ENCODE results near the gene TCEA3. TPM values are rescaled to one million over a fixed set of nuclear protein-coding genes. Genes with fewer than 3 reads are reported as not detected.

The TCEA3 gene
- total RNA-seq, 4 donors from 2014 or later = 26.8 to 50.4 (median 48.0) TPM

DNA sequence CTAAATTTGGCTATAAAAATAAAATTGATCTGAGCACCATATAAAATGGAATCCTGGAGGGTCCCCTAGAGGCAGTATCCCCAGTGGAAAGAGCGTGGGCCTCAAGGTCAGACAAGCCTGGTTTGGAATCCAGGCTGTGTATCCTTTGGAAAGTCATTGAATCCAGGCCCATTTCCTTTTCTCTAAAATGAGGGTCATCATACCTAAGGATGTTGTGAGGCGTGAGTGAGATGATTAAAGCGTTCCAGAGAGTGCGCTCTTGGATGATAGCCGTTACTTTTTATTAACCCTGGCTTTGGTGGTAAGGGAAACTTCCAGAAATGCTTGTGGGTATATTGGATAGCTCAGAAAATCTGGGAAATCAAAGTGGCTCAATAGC, 54.2 kb downstream of the TCEA3 start:
- DNase-seq = no peak
- Histone ChIP-seq H3K4me3 (replicated peaks in 1 of 3) (peak overlapping the region in 1 of 3 donors; percentile 53), H3K4me1 (peaks cover 67 to 74% of the 10 kb centered on the region in 2 donors), H3K9me3 (no peaks in the 10 kb centered on the region), H3K36me3 (peaks cover 2 to 3% of the 10 kb centered on the region in 2 donors), H3K27ac (peak overlapping the region; percentile 98 to 100 (median 99)), H3K27me3 (no peaks in the 10 kb centered on the region)
- intact Hi-C loops (cut with DNase I) = no loop called here
- no peak for TF ChIP-seq CTCF (IDR thresholded peaks at IDR 0.05)
- no peak for TF ChIP-seq POLR2A (IDR thresholded peaks at IDR 0.05)
- 33 to 35% methylated on average over 5 of the region's 5 CpGs for WGBS, 2 donors

- peaks cover 66% of the 10 kb centered on the region in 2 donors for H3K4me1 ChIP-seq
- no peaks in the 10 kb centered on the region for H3K27me3 ChIP-seq
- H3K27ac ChIP-seq = peak within 1 kb of the TSS; percentile 98 to 100 (median 99)
- peaks cover 8 to 11% of the 10 kb centered on the region in 2 donors for H3K36me3 ChIP-seq
- WGBS, 2 donors = 0 to 2% methylated on average over 24 to 29 of the region's 29 CpGs
- no peaks in the 10 kb centered on the region for H3K9me3 ChIP-seq
- peak; percentile 85 to 86 for DNase-seq
- intact Hi-C loops (cut with DNase I) = no loop called here
- H3K4me3 ChIP-seq (replicated peaks in 1 of 3) = peak within 1 kb of the TSS; percentile 42 to 86 (median 53)
- TF ChIP-seq CTCF (IDR thresholded peaks at IDR 0.05) (no peak), POLR2A (IDR thresholded peaks at IDR 0.05) (peak in 1 of 2 donors; percentile 47)
Measured at GRCh38 chr1:23369335-23370013, 55.1 kb downstream of the TCEA3 start, which contains the start of gene ZNF436. ZNF436 (minus strand) TSS chr1:23369836; CDS start chr1:23368005, 1,831 bp downstream.

DNA sequence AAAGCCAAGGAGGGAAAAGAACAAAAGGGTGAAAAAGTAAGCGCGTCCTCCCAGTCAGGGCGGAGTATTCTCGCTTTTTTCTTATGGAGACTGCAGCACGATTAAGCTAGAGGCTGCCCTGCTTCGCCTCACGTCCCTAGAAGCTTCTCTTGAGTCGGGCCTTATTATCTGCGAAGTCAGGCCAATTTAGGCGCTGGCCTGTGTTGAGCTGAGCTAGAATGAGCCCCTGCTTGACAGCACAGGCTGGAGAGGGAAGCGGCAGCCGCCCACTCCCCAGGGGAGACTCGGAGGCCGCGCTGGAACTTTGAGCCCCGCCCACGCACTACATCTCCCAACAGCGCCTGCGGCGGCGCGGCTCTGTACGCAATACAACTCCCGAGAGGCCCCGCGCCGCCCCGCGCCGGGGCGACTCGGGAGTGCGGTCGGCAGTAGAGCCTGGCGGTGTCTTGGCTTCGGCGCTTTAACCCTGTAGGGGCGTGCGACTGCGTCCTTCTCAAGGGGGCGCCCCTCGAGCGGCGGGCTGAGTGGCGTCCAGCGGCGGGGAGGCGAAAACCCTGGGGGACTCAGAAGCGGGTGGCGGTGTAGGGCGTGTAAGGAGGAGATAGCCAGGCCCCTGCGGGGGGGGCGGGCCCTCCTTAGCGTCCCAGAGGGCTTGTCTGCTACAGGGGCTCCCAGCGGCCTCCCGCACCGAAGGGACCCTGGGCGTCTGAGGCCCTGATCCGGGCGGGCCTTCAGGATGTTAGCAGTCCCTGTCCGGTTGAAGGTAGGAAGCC, 55.8 kb downstream of the TCEA3 start:
- H3K4me1 ChIP-seq = peaks cover 59 to 66% of the 10 kb centered on the region in 2 donors
- WGBS, 2 donors = 0 to 1% methylated on average over 15 to 41 of the region's 61 CpGs
- peak overlapping the region; percentile 42 to 86 (median 53) for H3K4me3 ChIP-seq (replicated peaks in 1 of 3)
- DNase-seq = peak; percentile 92 to 93
- no peaks in the 10 kb centered on the region for H3K27me3 ChIP-seq
- H3K9me3 ChIP-seq = no peaks in the 10 kb centered on the region
- H3K36me3 ChIP-seq = peaks cover 14 to 19% of the 10 kb centered on the region in 2 donors
- intact Hi-C loops (cut with DNase I) = no loop called here
- peak overlapping the region; percentile 98 to 100 (median 99) for H3K27ac ChIP-seq
- peak; percentile 95 to 98 for TF ChIP-seq POLR2A (IDR thresholded peaks at IDR 0.05)
- TF ChIP-seq CTCF (IDR thresholded peaks at IDR 0.05) = peak in 1 of 6 experiments; percentile 11

DNA sequence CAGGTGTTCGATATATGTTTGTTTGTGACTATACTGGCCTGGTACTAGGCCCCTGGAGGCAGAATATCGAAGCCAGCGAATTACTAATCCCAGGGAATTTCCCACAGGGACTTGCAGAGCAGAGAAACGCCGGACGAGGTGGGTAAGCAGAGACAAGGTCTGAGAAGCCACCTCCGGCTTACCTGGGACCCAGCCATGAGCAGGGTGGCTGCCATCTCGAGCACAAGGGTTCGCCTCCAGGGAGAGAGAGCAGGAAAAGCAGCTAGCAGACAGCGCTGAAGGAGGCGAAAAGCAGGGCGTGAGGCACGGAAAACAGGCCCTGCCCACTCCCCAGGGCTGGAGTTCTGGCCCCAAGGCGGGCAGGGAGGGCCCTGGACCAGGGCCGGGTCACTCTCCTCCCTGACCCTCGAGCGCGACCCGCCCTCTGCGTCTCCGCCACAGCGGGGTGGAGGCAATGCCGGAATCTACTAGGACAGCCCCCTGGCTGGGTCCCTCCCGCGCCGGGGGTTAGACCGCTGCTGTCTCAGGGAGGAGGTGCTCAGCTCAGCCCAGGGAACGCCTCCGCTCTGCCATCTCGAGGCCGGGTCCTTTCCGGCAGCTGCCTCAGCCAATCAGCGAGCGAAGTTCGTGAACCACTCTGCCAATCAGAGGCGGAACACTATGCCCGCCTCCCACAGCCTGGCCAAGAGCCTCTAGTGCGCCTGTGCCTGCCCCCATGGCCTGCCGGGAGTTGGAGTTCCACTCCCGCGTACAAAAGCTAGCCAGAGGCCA, 56.6 kb downstream of the TCEA3 start:
- WGBS, 2 donors = 3 to 4% methylated on average over 18 to 38 of the region's 41 CpGs
- DNase-seq = peak; percentile 99
- Histone ChIP-seq H3K9me3 (no peaks in the 10 kb centered on the region), H3K4me3 (replicated peaks in 1 of 3) (peak overlapping the region; percentile 42 to 86 (median 53)), H3K4me1 (peaks cover 51 to 62% of the 10 kb centered on the region in 2 donors), H3K27me3 (no peaks in the 10 kb centered on the region), H3K27ac (peak overlapping the region; percentile 98 to 100 (median 99)), H3K36me3 (peaks cover 22 to 26% of the 10 kb centered on the region in 2 donors)
- intact Hi-C loops (cut with DNase I) = no loop called here
- TF ChIP-seq POLR2A (IDR thresholded peaks at IDR 0.05) (peak; percentile 36 to 91), CTCF (IDR thresholded peaks at IDR 0.05) (no peak)
